Right lobe of liver (tissue), 6 donors: ENCODE measurements around the gene NPDC1. TPM values are rescaled to one million over a fixed set of nuclear protein-coding genes. Genes with fewer than 3 reads are reported as not detected.

ENCODE experiments used
- ATAC-seq, 4 donors: fragments of 200-7000 bp; cut with Tn5 transposase; one replicate each; pipeline ENCODE4 v1.9.1; 2020; ENCODE audit warnings: mild to moderate bottlenecking in 4 of 4, moderate library complexity in 4 of 4
- DNase-seq, 3 donors: peaks; one replicate each; pipeline ENCODE4 v3.0.0-alpha.2; 2020
- H3K27ac ChIP-seq, 3 donors: fragments of 200-600 bp; one replicate each; pipeline ENCODE4 v1.8.0; 2022
- H3K27me3 ChIP-seq, 2 donors: fragments of 200-600 bp; one replicate each; pipeline ENCODE4 v1.8.0; 2022
- H3K36me3 ChIP-seq, 4 donors: fragments of 200-600 bp; sonication (generic) in 1 of 4; one replicate each; pipeline versions ENCODE4 v1.5.1 to v1.8.0; 2017 to 2022; ENCODE audit warnings: control low read depth in 1 of 4
- H3K4me1 ChIP-seq, 4 donors: fragments of 200-600 bp; sonication (generic) in 1 of 4; one replicate each; pipeline versions ENCODE4 v1.5.1 to v1.8.0; 2017 to 2022; ENCODE audit warnings: control low read depth in 1 of 4
- H3K4me3 ChIP-seq, 3 donors: fragments of 200-600 bp; one replicate each; pipeline ENCODE4 v1.8.0; 2022
- H3K9me3 ChIP-seq, 4 donors: fragments of 200-600 bp; sonication (generic) in 1 of 4; one replicate each; pipeline versions ENCODE4 v1.5.1 to v1.8.0; 2017 to 2022; ENCODE audit warnings: control low read depth in 1 of 4
- POLR2A ChIP-seq: fragments of 450-650 bp; IDR thresholded peaks from one replicate; pipeline ENCODE4 v1.6.1; 2017; ENCODE audit warnings: antibody characterized with exemption, mild to moderate bottlenecking
- WGBS: methylation state at CpG from one replicate; pipeline ENCODE4 v1.1.6; 2018; ENCODE audit warnings: low coverage, low lambda C conversion rate; ENCODE audit not compliant: insufficient coverage; ENCODE audit errors: missing lambda C conversion rate; 5-methylcytosine and 5-hydroxymethylcytosine counted together
- intact Hi-C, 2 donors: fragments of 100-400 bp; cut with DNase I; formaldehyde crosslinking; loops; one replicate each; pipeline versions ENCODE4 v1.11.2 to v1.14.1; 2022
- total RNA-seq, 6 experiments: library from RNA; depleted of rRNA in 2 of 6; stranded (reverse); fragments of >200 nt in 2 of 6; fragmentation: NEBNext Ultra II Directional in 3 of 6; extraction: Animal tissue kit (Norgen Biotek cat#: 25700) in 3 of 6; gene quantifications; one replicate each; pipeline versions ENCODE4 v1.1.0 to v1.2.4, GENCODE V29; 2016 to 2023
- TF ChIP-seq, protein P1 (sequence below), 4 donors: fragments of 200-600 bp in 3 of 4; fragments of 450-650 bp in 1 of 4; IDR thresholded peaks; one replicate each; pipeline versions ENCODE4 v1.5.1 to v1.8.0; 2016 to 2022; ENCODE audit warnings: antibody characterized with exemption in 4 of 4, mild to moderate bottlenecking in 2 of 4
- donor health status: DM: no; HTN: yes; CAD: no.
- donor health status: DM: no; HTN: no; CAD: no.
- donor health status: DM: no; HTN: no; CAD: no.
- donor health status: DM: no; HTN: yes; CAD: no.
- donor health status: DM: no; HTN: yes; CAD: no.

NPDC1 gene
- total RNA-seq, 6 experiments from 2014 or later: 9.3 to 14.9 (median 12.2) TPM

- no peak overlapping the region for H3K27ac ChIP-seq
- TF ChIP-seq POLR2A: no peak
- TF ChIP-seq, protein P1, sequence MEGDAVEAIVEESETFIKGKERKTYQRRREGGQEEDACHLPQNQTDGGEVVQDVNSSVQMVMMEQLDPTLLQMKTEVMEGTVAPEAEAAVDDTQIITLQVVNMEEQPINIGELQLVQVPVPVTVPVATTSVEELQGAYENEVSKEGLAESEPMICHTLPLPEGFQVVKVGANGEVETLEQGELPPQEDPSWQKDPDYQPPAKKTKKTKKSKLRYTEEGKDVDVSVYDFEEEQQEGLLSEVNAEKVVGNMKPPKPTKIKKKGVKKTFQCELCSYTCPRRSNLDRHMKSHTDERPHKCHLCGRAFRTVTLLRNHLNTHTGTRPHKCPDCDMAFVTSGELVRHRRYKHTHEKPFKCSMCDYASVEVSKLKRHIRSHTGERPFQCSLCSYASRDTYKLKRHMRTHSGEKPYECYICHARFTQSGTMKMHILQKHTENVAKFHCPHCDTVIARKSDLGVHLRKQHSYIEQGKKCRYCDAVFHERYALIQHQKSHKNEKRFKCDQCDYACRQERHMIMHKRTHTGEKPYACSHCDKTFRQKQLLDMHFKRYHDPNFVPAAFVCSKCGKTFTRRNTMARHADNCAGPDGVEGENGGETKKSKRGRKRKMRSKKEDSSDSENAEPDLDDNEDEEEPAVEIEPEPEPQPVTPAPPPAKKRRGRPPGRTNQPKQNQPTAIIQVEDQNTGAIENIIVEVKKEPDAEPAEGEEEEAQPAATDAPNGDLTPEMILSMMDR (IDR thresholded peaks at IDR 0.05): no peak
- H3K9me3 ChIP-seq: no peaks in the 10 kb centered on the region
- peaks cover 0 to 7% of the 10 kb centered on the region in 2 donors for H3K27me3 ChIP-seq
- no peak for ATAC-seq
- peaks cover 0 to 4% (median 0%) of the 10 kb centered on the region in 4 donors for H3K36me3 ChIP-seq
- intact Hi-C loops: no loop called here
- DNase-seq: no peak
- no CpG with 5 or more reads among the region's 8 CpGs for WGBS
- no peak overlapping the region for H3K4me3 ChIP-seq
- peaks cover 0 to 21% (median 8%) of the 10 kb centered on the region in 4 donors for H3K4me1 ChIP-seq
These were observed 36.9 kb upstream of the NPDC1 start for GRCh38 chr9:137082925-137083290.

GRCh38 chr9:137082222-137082924, 36.4 kb upstream of the NPDC1 start:
- ATAC-seq (no peak), DNase-seq (no peak)
- no CpG with 5 or more reads among the region's 16 CpGs for WGBS
- TF ChIP-seq, protein P1 (IDR thresholded peaks at IDR 0.05): no peak
- no peak for TF ChIP-seq POLR2A
- peaks cover 0 to 7% of the 10 kb centered on the region in 2 donors for H3K27me3 ChIP-seq
- peaks cover 0 to 4% (median 0%) of the 10 kb centered on the region in 4 donors for H3K36me3 ChIP-seq
- intact Hi-C loops: no loop called here
- peaks cover 0 to 17% (median 5%) of the 10 kb centered on the region in 4 donors for H3K4me1 ChIP-seq
- H3K27ac ChIP-seq: no peak overlapping the region
- H3K4me3 ChIP-seq: no peak overlapping the region
- H3K9me3 ChIP-seq: no peaks in the 10 kb centered on the region

DNA sequence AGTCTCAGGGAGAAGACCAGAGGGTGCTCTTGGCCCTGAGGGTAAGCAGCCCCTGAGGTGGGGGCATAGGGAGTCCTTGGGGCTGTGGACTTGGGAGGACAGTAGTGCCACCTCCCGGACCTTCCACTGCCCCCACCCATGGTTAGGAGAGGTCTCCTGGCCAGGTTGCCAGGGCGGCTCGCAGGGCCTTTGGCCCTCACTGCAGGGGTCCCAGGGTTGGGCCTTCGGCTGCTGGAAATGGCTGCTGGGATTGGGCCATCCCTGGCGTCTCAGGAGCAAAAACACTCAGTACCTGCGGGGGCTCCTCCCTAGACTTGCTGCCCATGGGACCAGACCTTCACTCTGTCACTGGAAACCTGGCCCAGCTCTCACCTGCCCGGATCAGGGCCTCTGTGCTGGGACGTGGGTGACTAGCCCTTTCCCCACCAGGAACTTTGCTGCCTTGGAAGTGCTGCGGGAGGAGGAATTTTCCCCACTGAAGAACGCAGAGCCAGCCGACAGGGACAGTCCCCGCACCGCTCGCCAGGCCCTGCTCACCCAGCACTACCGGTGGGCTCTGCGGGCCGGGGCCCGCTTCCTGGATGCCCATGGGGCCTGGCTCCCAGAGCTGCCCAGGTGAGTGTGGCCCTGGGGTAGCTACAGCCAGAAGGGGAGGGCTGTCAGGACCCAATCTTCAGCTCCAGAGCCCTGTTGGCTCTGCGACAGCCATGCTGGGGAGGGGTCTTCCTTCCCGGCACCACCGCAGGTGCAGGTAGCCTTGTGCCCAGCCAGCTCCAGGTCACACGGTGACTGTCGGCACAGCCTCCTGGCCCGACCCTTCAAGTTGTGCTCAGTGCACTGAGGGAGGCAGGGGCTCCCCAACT, 34.5 kb upstream of the NPDC1 start:
- DNase-seq (no peak), ATAC-seq (no peak)
- TF ChIP-seq POLR2A: no peak
- TF ChIP-seq, protein P1 (IDR thresholded peaks at IDR 0.05): no peak
- Histone ChIP-seq H3K27me3 (peaks cover 0 to 16% of the 10 kb centered on the region in 2 donors), H3K4me3 (no peak overlapping the region), H3K36me3 (peaks cover 0 to 4% (median 0%) of the 10 kb centered on the region in 4 donors), H3K4me1 (peaks cover 0 to 10% (median under 1%) of the 10 kb centered on the region in 4 donors), H3K27ac (no peak overlapping the region), H3K9me3 (no peaks in the 10 kb centered on the region)
- intact Hi-C loops: no loop called here
- WGBS: no CpG with 5 or more reads among the region's 24 CpGs

- ATAC-seq (no peak), DNase-seq (no peak)
- TF ChIP-seq, protein P1 (IDR thresholded peaks at IDR 0.05): no peak
- no peak for TF ChIP-seq POLR2A
- intact Hi-C loops: no loop called here
- Histone ChIP-seq H3K27ac (no peak overlapping the region), H3K9me3 (no peaks in the 10 kb centered on the region), H3K36me3 (peaks cover 0 to 4% (median 0%) of the 10 kb centered on the region in 4 donors), H3K27me3 (peaks cover 0 to 16% of the 10 kb centered on the region in 2 donors), H3K4me3 (no peak overlapping the region), H3K4me1 (peaks cover 0 to 10% (median 0%) of the 10 kb centered on the region in 4 donors)
- no CpG with 5 or more reads among the region's 13 CpGs for WGBS
These were observed 33.4 kb upstream of the NPDC1 start for GRCh38 chr9:137079401-137079787.
